Activated CD8-positive, alpha-beta memory T cell treated with anti-CD3 and anti-CD28 coated beads for 4 hours (primary cell): ENCODE data around the gene TACC3.

ENCODE experiments used
- DNase-seq, 2 donors: peaks; one replicate each; pipeline ENCODE4 v3.0.0-alpha.2; 2020; ENCODE audit warnings: low read depth in 2 of 2

Gene TACC3

DNA sequence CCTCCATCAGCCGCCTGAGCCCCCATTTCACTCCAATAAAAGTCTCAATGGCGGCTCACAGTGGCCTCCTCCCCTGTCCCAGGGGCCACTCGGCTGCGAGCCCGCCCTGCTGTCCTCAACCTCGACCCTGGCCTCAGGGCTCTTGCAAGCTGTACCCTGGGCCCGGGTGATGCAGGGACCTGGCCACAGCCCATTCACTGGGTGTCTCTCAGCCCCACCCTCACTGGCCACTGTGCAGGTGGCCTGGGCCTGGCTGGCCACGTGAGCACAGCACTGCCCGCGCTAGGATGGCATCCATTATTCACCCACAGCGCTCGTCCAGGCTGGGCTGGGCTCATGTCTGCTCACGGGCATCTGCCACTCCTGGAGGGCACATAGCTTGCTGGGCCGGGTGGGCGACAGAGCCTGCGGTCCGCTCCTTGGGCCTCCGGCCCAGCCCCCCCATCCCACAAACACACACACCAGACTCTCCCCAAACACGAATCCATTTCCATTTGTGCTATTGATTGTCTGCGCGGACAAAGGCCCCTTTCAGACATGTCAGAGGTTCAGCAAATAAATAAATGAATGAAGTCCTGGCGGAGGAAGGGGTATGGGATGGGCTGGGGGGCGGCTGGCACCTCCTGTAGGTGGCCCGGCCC is 55.3 kb downstream of the TACC3 start:
- DNase-seq, result no peak

DNA sequence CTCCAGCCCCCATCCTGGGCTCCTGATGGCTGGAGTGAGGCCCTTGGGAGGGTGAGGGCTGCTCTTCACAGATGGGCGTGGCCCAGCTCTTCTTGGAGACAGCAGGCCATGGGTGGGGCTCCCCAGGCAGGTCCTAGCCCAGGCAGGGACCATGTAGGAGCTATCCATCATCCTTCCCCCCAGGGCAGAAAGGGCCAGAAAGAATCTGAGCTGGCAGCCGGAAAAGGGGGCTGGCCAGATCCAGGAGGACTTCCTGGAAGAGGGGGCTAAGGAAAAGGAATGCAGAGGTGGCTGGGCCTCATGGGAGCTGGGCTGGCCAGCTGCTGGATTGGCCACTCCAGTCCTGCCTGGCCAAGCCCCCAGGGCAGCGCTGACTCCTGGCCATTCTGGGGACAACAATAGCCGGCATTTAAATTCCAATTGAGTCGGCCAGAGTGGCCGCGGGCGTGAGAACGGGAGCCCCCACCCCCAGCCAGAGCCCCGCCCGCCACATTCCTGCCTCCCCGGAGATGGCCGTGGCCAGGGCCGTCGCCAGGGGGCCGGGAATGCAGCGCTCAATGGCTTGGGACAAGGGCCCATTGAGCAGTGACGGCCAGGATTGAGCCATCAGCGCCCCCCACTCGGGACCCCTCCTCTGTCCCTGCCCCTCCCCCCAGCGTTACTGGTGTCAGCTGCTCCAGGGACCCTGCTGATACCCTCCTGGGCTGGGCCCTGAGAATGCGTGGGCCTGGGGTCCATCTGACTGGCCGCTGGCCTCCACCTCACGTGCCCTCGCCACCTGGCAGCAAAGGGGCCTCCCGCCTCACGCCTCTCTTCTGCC is 56.7 kb downstream of the TACC3 start:
- DNase-seq, result no peak

DNA sequence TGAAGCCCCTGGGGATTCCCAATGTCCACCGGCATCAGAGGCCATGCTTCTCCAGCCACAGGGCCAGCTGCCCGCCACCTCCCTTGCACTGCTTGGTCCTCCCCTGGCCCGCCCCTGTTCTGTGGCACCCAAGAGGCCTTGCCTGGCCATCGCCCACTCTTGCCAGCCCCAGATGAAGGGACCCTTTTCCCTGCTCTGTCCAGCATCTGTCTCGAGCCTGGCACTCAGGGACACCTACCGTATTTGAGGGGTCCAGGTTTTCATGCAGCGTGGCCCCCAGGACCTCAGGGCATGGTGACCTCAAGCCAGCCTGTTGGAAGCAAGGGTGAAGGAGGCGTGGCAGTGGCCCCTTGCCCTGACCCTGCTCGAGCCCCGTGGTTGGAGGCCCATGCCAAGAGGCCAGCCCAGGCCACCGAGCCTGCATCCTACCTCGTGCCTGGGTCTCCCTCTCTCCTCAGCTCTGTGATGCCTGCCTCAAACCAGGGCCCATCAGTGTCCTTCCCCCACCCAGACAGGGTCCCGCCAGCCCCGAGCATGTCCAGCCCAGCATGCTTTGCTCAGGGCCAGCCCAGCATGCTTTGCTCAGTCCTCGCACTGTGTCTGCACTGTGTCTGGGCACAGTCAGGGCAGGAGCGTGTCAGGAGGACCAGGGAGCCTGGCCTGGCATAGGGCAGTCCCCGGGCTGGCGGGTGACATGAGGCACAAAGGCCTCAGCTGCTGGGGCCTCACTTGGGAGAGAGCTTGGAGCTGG is 57.5 kb downstream of the TACC3 start:
- no peak for DNase-seq

DNA sequence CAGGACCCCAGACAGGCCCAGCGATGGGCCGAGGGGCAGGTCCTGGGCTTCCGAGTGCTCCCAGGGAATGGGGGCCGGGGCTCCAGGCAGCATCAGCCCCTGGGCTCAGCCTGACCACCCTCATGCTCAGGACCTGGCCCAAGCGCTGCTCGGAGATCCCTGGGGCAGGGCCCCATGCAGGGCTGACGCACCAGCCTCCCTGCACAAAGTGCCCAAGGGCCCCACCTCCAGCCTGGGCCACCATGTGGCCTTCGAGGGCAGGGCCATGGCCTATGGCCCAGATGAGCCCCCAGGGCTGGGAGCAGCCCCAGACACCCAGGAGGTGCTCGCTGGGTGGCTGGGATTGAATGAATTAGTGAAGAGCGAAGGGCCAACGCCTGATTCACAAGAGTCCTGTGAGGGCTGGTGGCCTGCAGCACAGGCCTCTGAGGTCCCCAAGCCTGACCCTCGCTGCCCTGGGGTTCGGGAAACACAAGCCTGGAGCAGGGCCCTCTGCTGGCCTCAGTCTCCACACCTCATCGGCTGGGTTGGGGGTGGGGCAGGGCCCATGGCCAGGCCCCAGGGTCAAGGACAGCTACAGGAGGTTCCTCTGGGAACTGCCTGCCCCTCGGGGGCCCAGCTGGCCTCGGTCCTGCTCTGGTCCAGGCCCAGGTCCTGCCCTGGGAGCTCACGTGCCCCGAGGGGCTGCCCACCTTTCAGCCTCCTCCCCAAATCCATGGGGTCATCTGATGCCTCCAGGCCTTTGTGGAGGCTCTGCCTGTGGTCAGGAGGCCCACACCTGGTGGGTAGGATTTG is 58.5 kb downstream of the TACC3 start:
- no peak for DNase-seq

DNA sequence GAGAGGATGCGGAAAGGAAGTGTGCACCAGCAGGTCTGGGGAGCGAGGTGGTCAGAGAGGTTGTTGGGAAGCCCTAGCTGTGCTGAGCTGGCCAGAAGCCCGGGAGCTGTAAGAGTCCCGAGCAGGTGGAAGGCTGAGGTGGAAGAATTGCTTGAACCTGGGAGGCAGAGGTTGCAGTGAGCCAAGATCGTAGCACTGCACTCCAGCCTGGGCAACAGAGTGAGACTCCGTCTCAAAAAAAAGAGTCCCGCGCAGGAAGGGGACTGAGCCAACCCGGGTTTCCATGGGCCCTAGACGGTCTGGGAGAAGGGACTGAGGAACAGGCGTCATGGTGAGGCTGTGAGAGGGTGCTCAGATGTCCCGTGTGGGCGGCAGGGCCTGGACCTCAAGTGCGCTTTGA is 59.1 kb downstream of the TACC3 start:
- no peak for DNase-seq

DNA sequence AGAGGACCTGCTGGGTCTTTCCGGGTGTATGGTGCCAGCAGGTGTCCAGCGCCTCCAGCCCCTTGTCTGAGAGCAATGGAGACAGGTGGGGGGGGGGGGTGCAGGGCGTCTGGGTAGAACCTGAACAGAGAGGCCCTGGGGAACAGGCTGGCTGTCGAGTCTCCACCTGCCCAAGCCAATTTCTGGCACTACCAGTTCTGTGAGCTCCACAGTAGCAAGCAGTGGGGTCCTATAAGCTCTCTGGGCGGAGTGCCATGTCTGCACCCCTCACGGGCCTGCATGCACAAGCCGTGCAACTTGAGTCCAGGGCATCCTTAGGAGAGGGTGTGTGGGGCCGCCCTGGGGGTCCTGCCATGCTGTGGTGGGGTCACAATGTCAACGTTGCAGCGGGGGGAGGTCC is 61.7 kb downstream of the TACC3 start:
- DNase-seq, result no peak

DNA sequence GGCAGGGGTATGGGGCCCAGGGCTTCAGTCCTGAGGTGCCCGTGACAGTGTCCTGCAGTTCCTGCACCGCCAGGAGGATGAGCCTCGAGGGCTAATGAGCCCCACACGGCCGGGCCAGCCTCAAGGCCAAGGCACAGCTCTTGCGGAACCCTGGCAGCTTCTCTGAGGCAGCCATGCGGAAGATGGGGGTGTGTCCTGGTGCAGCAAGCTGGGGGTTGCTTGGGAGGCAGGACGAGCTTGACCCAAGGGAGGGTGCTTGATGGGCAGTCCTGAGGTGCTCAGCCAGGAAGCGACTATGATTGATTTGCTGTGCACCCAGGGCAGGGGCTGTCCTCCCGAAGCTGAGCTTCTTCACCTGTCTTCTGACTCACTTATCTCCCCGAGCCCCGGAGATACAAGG is 62.6 kb downstream of the TACC3 start:
- no peak for DNase-seq

DNA sequence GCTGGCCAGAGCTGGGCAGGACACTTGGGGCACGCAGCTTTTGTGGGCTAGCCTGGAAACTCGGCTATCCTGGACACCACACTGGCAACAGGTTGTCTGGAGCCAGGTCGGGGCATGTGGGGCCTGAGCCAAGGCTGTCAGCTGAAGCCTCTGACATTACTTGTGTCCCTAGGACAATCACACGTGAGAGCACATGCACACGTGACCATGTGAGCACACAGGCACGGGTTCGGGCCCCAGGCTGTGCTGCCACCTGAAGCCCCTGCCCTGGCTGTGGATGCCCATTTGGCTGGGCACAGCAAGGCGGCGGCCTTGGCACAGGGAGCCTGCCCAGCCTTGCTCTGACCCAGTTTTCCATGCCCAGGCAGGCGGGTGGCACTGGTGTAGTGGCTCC is 63.1 kb downstream of the TACC3 start:
- no peak for DNase-seq

DNA sequence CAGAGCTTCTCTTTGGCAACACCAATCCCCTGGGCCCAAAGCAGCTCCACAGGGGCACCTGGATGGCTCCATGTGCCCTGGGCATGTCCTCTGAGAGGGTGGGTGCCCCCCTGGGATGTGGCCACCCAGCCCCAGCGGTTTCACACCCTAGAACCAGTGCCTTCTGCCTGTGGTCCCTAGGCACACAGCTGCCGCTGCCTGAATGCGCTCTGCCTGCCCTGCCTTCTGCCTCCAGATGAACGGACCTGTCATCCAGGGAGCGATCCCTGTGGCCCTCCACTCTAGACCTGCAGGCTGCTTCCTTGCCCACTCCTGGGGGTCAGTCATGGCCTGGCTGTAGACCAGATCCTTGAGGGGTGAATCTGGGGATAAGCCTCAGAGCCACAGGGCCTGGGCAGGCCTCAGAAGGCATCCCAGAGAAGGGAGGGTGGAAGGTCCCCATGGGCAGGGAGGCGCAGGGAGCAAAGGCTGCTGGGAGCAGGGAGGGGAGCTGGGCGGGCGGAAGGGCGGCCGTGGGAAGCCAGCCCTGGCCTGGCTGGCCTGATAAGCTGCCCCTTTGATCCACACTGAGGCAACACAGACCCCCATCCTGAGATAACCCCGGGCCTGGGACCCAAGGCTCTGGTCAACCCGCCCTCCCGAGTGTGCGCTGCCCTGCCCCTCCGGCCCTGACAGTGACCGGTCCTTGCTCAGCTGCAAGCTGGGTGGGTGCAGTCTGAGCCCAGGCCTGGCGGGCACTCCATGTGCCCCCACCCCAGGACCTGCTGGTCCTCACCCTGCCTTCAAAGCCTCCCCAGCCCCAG is 63.7 kb downstream of the TACC3 start:
- no peak for DNase-seq

DNA sequence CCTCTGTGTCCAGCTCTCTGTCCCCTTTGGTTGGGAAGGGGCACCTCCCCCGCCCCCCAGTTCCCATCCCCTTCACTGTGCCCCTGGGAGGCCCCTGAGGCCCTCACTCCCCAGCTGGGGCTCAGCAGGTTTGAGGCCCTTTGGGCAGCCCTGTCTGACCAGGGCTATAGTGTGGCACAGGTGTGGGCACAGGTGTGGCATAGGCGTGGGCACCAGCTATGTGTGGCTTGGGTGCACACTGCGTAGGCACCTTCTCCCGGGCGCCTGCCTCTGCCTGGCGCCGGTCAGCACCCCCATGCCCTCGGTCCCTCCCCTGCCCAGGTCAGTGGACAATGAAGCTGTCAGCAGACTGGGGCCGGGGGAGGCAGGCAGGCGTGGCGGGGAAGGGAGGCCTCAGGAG is 64.3 kb downstream of the TACC3 start:
- DNase-seq, result no peak

DNA sequence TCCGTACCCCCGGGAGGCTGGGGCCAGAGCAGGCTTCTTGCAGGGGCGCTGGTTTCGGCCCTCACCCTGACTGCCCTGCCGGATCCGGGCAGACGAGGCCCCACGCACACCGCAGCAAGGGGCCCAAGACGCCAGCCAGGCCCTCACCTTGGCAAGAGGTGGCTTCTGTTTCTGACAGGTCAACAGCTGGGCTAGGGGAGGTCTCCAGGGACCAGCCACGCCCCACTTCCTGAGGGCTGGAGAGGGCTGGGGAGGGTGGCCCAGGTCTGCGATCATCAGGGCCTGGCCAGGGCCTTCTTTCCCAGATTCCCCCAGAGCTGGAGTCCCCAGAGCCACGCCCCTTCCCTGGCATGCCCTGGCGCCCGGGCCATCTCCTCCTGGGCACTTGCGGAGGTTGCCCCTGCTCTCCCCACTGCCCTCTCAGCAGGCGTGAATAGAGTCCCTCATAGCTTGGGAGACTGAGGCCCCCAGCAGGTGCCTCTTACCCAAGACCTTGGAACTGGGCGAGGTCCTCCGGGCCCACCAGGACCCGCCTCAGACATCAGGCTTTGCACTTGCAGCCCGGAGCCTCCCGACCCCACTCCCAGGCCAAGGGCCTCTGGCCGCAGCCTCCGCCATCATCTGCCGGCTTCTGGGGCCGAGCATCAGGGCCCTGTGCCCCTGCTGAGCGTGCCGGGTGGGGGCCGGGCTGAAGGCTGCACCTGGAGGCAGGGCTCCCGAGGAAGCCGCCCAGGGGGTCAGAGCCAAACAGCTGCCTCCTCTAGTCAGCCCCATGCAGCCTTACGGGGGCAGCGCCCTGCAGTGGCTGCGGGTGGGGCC is 65.4 kb downstream of the TACC3 start:
- no peak for DNase-seq

DNA sequence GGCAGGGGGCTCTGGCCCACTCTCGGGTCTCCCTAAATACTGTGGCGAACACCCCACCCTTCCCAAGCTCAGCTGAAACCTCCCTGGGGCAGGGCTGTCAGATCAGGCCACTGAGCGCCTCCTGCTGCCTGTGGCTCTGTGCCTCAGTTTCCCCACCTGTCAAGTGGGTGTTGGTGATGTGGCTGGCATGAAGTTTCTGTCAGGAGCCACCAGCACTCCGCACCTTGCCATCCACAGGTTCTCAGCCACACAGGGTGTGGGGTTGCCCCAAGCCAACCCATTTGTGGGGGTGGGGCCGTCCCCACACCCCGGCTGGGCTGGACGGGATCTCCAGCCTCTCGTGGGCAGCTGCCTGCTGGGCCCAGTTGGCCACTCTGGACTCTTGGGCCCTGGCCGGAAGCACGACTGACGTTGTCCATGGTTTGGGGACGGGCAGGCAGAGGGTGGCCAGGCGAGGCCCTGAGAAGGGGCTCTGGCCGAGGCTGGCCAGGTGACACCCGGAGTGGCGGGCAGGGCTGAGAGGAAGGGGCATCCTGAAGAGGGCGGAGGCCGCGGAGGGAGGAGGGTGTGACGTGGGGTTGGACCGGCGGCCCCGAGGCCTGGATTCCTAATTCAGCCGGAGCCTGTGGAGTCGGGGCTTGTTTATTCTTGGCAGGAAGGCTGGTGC is 66.2 kb downstream of the TACC3 start:
- DNase-seq, result no peak

DNA sequence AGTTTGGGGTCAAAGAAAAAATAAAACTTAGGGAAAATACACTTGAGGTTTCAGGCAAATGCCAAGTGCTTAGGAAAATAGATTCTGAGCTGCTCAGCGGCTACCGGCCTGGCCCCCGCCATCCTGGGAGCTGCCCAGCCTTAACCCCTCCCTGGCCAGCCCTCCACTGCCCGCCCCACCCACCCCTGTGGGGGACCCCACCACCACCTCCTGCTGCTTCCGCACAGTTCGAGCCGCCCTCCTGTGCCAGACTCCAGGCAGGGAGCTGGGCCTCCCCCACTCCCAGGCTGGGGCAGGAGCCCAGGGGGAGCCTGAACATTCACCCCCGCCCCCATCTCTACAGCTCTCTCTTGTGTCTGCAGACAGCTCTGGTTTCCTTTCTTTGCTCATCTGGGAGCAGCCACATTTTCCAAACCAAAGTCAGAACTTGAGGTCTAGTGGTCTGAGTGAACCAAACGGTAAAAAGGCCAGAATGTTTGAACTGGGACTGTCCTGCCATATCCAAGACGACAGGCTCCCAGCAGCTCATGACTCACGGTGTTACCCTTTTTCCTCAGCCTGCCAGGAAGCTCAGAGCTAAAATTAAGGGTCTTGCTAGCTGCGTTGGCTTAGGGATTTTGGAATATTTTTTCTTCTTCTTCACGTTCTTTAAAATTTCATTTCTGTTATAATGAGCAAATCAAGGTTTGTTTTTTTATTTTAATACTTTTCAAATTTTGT is 67.1 kb downstream of the TACC3 start:
- no peak for DNase-seq

DNA sequence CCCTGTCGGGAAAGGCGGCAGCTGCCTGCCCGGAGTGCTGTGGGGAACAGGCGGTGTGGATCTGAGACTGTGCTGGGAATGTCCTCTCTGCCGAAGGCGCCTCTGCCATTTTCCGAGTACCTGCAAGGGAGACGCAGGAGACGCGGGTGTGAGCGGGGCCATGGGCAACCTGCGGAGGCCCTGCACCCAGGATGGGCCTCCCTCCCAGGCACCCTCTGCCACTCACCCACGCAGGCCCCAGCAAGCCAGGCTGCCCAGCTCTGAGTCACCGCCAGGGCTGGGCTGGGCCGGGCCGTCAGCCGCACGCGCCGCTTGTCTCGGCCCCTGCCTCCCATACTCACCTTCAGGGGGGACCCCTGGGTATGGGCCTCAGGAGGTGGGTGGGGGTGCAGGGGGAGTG is 68.2 kb downstream of the TACC3 start:
- DNase-seq, result no peak

DNA sequence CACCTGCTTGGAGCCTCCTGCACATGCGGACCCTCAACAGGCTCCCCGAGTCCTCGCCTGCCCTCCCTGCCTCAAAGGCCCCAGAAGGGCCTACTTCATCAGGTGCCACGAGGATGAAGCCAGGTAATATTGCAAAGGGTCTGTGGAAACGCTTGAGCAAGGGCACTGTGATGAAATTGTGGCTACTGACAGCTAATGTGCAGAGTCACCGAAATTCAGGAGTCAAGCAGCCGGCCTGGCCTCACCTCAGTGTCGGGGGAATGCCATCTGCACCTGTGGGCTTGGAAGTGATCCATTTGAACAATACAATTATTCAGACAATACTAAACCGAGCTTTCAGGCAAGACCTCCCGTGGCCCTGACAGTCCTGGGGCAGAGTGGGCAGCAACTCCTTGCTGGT is 68.7 kb downstream of the TACC3 start:
- DNase-seq, result no peak

DNA sequence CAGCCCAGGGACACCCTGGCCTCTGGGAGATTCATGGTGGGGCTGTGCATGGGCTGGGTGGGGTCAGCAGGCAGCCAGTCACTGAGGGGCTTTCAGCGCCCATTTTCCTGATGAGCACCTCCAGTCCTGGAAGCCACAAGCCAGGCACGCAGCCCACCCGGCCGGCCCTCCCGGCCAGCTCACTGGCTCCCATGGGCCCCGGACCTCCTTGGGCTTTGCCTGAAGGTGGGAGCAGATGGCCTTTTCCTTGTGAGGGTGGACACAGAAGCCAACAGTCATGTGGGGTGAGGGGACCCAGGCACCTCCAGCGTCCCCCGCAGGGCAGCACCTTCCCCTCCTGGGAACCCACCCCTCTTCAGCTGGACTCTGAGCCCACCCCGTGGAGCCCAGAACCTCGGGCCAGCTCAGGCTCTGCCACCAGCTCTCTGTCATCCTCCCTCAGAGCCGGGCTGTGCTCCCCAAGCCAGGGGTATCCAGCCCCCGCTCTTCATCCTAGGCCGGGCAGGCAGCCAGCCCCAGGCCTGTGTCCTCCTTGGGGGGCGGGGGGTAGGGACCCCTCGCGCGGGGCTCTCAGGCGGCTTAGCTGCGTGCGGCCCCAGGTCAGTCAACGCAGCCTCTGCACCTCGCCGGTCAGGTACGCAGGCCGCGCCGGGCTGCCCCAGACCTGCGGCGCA is 71.0 kb downstream of the TACC3 start:
- no peak for DNase-seq

DNA sequence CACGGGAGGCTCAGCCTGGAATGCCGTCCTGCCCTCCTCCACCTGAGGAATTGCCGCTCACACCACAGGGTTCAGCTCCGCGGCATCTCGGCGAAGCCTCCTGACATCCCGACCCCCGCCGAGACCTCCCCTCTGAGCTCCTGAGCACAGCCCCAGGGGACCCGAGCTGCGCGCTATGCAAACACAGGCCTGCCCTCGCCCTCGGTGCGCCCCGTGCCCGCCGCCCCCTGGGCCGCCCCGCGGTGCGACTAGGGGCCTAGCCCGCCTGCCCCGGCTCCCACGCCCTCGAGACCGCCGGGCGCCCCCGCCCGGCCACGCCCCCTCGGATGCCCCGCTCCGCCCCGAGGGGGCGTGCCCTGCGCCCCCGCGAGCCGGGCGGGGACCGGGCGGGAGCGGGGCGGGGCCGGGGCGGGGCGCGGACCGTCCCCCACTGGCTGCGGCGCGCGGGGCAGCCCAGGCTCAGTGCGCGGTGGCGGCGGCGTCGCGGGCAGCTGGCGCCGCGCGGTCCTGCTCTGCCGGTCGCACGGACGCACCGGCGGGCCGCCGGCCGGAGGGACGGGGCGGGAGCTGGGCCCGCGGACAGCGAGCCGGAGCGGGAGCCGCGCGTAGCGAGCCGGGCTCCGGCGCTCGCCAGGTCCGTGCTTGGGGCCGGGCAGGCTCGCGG is 71.6 kb downstream of the TACC3 start, which contains the start of gene FGFR3:
FGFR3 (plus strand) TSS at position 462 of the 664 bp plus-strand sequence. CDS start 642 bp downstream, outside the sequence.
- no peak for DNase-seq

DNA sequence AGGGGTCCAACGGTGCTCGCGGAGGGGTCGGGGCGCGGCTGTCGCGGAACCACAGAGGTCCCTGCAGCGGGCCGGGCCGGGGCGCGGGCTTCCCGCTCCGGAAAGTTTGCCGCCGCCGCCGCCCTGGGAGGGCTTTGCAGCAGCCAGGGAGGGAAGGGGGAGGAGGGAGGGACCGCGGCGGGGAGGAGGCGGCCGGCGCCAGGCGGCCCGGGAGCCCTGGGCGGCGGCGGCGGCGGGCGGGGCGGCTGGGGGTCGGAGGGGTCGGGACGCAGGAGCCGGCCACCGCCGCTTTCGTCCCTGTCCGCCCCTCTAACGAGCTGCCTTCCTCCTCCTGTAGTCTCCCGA is 72.1 kb downstream of the TACC3 start:
- no peak for DNase-seq
